Activated naive CD8-positive, alpha-beta T cell treated with anti-CD3 and anti-CD28 coated beads, Interleukin-2, amount 50 U/mL, for 16 hours (primary cell): ENCODE data around the gene KLK13.

Experiments used
- DNase-seq: peaks from one replicate; pipeline ENCODE4 v3.0.0-alpha.2; 2020; ENCODE audit warnings: low read depth, low spot score

KLK13 gene

GRCh38 chr19:51093101-51093500 lies 28.2 kb upstream of the KLK13 start:
- DNase-seq = no peak

- DNase-seq = no peak
Observed at GRCh38 chr19:51091895-51092873, 27.3 kb upstream of the KLK13 start.

- no peak for DNase-seq
Observed at GRCh38 chr19:51091126-51091525, 26.2 kb upstream of the KLK13 start.

- no peak for DNase-seq
Observed at GRCh38 chr19:51090471-51090870, 25.6 kb upstream of the KLK13 start.

GRCh38 chr19:51089786-51090185 lies 24.9 kb upstream of the KLK13 start:
- no peak for DNase-seq

GRCh38 chr19:51086153-51086850 lies 21.4 kb upstream of the KLK13 start:
- DNase-seq = no peak

GRCh38 chr19:51084505-51084904 lies 19.6 kb upstream of the KLK13 start:
- DNase-seq = no peak

DNA sequence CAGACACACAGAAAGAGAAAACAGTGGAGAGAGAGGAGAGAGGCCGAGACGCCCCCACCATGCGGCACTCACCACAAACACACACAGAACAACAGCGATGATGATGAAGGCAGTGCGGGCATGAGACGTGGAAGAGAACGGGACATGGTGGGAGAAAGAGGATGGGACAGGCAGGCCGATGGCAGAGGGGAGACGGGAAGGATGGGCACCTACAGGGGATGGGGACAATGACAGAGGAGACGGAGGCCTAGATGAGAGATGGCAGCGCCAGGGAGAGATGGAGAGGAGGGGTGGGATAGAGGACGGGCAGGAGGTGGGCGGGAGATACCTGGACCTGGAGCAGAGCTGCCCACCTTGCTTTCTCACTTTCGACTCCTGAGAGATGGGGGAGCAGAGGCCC lies 18.9 kb upstream of the KLK13 start:
- DNase-seq = no peak

DNA sequence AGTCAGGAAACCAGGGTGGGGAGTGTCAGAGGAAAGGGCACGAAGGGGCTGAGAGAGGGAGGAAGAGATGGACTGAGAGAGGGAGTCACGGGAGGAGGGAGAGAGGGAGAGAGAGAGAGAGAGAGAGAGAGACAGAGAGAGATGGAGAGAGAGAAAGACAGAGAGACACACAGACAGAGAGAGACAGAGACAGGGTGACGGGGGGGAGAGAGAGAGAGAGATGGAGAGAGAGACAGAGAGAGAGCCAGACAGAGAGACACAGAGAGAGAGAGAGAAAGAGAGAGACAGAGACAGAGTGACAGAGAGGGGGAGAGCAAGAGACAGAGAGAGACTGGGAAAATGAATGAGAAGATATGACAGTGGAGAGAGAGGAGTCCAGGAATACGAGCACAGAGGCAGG lies 18.3 kb upstream of the KLK13 start:
- no peak for DNase-seq

DNA sequence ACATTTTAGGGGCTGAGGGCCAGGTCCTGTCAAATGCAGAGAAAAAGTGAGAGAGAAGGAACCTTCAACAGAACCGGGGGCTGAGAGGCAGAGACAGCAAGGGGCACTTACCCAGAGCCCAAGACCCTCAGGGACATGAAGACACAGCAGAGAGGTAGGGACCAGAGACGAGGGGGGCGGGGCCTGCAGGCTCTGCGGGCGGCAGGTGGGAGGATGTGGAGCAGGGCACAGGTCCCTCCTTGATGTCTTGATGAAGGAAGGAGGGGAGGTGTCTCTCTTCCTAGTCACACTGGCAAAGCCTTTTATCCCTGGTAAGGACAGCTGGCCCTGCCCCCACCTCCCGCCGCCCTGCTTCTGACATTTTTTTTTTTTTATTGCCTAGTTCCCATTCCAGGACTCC lies 17.7 kb upstream of the KLK13 start, which contains the start of gene KLK14:
Gene KLK14 (minus strand): TSS at position 277 of the 400 bp plus-strand sequence. CDS start 273 bp downstream, at position 4.
- no peak for DNase-seq

DNA sequence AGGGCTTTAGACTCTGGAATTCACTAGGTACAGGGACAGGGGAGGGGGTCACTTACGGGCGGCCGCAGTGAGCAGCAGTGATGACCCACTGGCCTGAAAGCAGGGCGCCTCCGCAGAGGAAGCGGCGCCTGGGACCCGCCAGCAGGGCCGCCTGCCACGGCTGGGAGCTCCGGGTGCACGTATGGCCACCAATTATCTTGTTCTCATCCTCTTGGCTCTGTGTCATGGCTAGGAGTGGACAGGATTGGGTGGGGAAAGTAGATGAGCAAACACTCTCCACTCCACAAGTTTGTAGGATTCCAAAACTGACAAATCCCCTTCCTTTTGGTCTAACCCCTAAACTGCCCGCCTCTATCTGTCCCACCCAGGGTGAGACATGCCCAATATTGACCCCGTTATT lies 16.6 kb upstream of the KLK13 start:
- DNase-seq = no peak

- DNase-seq = no peak
Observed at GRCh38 chr19:51079481-51080110, 14.7 kb upstream of the KLK13 start.

GRCh38 chr19:51078731-51079130 lies 13.8 kb upstream of the KLK13 start:
- no peak for DNase-seq

DNA sequence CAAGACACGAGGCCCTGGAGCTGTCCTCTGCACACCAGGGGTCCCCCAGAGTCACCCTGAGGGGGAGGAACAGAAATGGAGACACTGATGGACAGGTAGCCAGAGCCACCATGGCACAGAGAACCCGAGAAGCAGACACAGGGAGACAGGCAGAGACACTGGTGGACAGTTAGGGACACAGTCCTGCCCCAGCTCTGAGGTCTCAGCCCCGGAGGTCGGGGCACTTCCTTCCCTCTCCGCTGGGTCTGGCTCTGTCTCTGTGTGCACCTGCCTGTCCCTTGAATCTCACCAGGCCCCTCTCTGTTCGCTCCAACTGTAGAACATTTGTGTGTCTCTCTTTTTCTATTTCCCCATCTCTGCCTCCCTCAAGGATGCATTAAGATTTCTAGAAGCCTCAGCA lies 13.2 kb upstream of the KLK13 start:
- no peak for DNase-seq

- no peak for DNase-seq
Observed at GRCh38 chr19:51076631-51077213, 11.8 kb upstream of the KLK13 start.

- no peak for DNase-seq
Observed at GRCh38 chr19:51075998-51076397, 11.1 kb upstream of the KLK13 start.

- no peak for DNase-seq
Observed at GRCh38 chr19:51071095-51071405, 6.2 kb upstream of the KLK13 start.

DNA sequence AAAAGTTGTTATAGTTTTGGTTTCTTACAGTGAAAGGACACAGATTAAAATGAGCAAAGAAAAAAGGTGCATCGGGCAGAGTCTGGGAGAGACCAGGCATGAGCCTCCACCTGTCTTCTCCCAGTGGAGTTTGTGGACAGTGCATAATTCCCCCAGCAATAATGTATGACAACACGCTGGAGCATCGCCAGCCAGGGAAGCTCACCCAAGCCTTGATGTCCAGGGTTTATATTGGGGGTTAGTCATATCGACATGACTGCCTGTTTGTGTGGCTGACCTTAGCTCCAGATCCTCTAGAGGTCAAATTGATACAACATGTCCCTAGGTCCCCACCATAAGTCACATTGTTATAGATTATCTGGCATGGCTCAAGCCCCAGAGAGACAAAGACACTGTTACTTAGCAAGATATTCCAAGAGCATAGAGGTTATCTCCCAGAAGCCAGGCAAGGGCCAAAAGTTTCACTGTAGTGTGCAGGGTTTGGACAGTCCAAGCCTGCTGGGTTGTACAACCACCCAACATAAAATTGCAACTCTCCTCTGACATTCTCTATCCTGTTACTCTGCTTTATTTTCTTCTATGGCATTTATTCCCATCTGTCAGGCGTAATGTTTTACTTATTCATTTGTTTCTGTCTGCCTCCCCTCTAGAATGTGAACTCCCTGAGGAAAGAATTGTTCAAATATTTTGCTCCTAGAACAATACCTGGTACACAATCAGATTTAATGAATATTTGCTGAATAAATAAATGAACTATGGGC lies 5.6 kb upstream of the KLK13 start:
- DNase-seq = no peak

DNA sequence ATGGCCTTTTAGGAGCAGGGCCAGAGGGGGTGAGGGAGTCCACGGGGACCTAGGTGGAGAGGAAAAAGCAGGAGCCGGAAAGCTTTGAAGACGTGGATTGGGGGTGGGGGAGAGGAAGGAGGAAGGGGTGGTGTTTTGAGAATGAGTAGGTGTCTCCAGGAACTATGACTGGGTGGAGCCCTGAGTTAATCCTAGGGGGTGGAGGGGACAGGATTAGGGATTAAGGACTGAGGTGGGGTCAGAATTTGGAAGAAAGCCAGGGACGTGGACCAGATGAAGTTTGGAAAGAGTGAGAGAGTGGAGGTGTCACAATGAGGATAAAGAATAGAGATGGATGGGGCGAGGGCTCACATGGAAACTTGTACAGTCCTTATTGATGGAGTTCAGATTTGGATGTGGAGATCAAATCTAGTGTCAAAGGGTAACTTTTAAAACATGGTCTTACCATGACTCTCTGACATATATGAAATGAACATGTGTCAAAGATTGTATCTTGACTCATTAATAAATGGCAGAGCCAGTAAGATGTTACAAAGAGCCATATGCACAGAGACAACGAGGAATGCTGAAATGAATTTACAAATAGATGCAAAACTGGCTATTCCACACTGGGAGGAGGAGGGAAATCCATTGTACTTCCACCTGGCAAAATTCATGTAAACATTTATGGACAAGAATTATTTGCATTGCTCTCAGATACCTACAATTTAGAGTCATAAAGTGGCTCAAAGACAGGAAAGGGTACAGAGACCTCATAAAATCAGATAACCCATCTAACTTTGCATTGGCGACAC lies 1.7 kb upstream of the KLK13 start:
- no peak for DNase-seq

- no peak for DNase-seq
Observed at GRCh38 chr19:51065221-51065960, 499 bp upstream of the KLK13 start.
